ENCODE measurements around the gene RBM18. TPM values are rescaled to one million over a fixed set of nuclear protein-coding genes. Genes with fewer than 3 reads are reported as not detected.

The RBM18 gene, protein sequence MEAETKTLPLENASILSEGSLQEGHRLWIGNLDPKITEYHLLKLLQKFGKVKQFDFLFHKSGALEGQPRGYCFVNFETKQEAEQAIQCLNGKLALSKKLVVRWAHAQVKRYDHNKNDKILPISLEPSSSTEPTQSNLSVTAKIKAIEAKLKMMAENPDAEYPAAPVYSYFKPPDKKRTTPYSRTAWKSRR
- total RNA-seq (10 to 100 TPM; 10.0 to 11.8 TPM), polyA plus RNA-seq (ENCODE audit: insufficient read depth, low read depth, low replicate concordance) (22.1 TPM)
- long read RNA-seq, donor 1, full-length matches to known transcripts = 21 of 21 reads
- long read RNA-seq, donor 1, partial matches to known transcripts = 0 of 21 reads
- long read RNA-seq, donor 1, other reads (novel, unspliced or antisense) = 0 of 21 reads
- long read RNA-seq, donor 2, full-length matches to known transcripts = 11 of 11 reads
- long read RNA-seq, donor 2, partial matches to known transcripts = 0 of 11 reads
- long read RNA-seq, donor 2, other reads (novel, unspliced or antisense) = 0 of 11 reads

DNA sequence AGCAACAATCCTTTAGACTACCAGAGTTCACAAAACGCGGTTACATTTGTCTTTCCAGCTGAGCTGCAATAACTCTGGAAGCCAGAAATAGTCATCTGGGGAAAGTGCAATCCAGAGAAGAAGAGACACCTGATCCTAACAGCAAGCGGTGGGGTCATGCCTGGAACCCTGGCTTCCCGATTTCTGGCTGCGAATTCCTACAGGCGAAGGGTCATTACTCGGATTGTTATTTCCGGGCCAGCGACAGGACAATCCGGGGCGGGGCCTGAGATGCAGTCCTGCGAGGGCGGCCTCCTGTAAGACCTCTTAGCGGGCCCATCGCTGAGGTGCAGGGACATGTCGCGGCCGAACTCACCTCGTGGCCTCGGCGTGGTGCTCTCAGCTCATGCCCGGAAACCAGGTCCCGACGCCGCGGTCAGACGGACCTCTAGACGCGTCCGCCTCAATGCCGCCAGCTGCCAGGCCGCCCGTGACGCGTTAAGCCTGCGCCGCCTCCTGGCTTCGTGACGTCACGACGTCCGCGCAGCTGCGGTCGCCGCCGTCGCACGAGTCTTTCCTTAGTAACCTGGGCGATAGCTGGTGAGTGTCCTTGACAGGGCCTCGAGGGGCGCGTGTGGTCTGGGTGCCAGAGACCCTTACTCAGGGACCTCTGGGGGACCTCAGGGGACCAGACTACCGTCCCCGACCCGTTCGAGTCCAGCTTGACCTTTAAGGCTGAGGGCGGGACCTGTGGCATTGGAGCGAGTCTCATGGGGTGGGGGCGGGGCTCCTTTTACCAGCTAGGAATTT, at the start of gene RBM18, which contains the start of gene MRRF:
RBM18 (minus strand) TSS at position 481 of the 789 bp plus-strand sequence. CDS start 3,348 bp downstream, outside the sequence.
MRRF (plus strand) TSS at position 523 of the 789 bp plus-strand sequence. CDS start 6,010 bp downstream, outside the sequence.
- TF ChIP-seq, protein P1, sequence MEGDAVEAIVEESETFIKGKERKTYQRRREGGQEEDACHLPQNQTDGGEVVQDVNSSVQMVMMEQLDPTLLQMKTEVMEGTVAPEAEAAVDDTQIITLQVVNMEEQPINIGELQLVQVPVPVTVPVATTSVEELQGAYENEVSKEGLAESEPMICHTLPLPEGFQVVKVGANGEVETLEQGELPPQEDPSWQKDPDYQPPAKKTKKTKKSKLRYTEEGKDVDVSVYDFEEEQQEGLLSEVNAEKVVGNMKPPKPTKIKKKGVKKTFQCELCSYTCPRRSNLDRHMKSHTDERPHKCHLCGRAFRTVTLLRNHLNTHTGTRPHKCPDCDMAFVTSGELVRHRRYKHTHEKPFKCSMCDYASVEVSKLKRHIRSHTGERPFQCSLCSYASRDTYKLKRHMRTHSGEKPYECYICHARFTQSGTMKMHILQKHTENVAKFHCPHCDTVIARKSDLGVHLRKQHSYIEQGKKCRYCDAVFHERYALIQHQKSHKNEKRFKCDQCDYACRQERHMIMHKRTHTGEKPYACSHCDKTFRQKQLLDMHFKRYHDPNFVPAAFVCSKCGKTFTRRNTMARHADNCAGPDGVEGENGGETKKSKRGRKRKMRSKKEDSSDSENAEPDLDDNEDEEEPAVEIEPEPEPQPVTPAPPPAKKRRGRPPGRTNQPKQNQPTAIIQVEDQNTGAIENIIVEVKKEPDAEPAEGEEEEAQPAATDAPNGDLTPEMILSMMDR (IDR thresholded peaks at IDR 0.05) = peak in 1 of 3 experiments; percentile 18
- peak; percentile 42 for TF ChIP-seq POLR2A (IDR thresholded peaks at IDR 0.05)
- Histone ChIP-seq H3K4me1 (peaks cover 9% of the 10 kb centered on the region), H3K9me3 (no peaks in the 10 kb centered on the region), H3K27me3 (no peaks in the 10 kb centered on the region), H3K27ac (peak within 1 kb of the TSS; percentile 88 to 91), H3K4me3 (peak within 1 kb of the TSS; percentile 87), H3K36me3 (ENCODE audit: low read depth, missing control alignments) (no peaks in the 10 kb centered on the region)
- intact Hi-C loops (cut with DNase I; ENCODE audit: low total_unique reads) = no loop called here
- peak; percentile 93 for DNase-seq
- 0 to 1% methylated on average over 27 to 56 of the region's 60 CpGs for WGBS, 2 donors

DNA sequence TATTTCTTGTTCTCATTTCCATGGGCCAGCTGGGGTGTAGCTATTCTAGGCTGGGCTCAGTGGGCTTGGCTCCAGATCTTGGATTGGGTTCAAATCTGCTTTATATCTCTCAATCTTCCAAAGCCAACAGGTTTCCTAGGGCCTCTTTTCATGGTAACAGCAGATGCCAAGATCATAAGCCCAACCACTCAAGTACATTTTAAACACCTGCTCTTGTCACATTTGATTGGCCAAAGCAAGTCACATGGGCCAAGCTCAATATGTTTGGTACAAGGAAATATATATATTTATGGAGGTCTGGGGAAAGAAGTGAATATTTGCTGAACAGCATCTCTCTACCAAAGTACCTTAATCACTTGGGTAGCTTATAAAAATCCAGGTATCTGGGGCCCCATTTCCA, 49.5 kb upstream of the RBM18 start:
- no peak for TF ChIP-seq POLR2A (IDR thresholded peaks at IDR 0.05)
- TF ChIP-seq, protein P1 (IDR thresholded peaks at IDR 0.05) = no peak
- no peak for DNase-seq
- Histone ChIP-seq H3K4me1 (no peaks in the 10 kb centered on the region), H3K9me3 (no peaks in the 10 kb centered on the region), H3K27me3 (no peaks in the 10 kb centered on the region), H3K36me3 (ENCODE audit: low read depth, missing control alignments) (no peaks in the 10 kb centered on the region), H3K4me3 (no peak overlapping the region), H3K27ac (no peak overlapping the region)
- intact Hi-C loops (cut with DNase I; ENCODE audit: low total_unique reads) = no loop called here

- DNase-seq = no peak
- Histone ChIP-seq H3K4me1 (no peaks in the 10 kb centered on the region), H3K4me3 (no peak overlapping the region), H3K27ac (no peak overlapping the region), H3K36me3 (ENCODE audit: low read depth, missing control alignments) (no peaks in the 10 kb centered on the region), H3K27me3 (no peaks in the 10 kb centered on the region), H3K9me3 (no peaks in the 10 kb centered on the region)
- WGBS, 2 donors = 89 to 94% methylated on average over 2 of the region's 2 CpGs
- intact Hi-C loops (cut with DNase I; ENCODE audit: low total_unique reads) = no loop called here
- TF ChIP-seq POLR2A (IDR thresholded peaks at IDR 0.05) = no peak
- TF ChIP-seq, protein P1 (IDR thresholded peaks at IDR 0.05) = no peak
These were observed 45.2 kb upstream of the RBM18 start for GRCh38 chr9:122309861-122310260.

- intact Hi-C loops (cut with DNase I; ENCODE audit: low total_unique reads) = no loop called here
- DNase-seq = no peak
- Histone ChIP-seq H3K4me1 (no peaks in the 10 kb centered on the region), H3K27me3 (no peaks in the 10 kb centered on the region), H3K27ac (no peak overlapping the region), H3K4me3 (no peak overlapping the region), H3K9me3 (no peaks in the 10 kb centered on the region), H3K36me3 (ENCODE audit: low read depth, missing control alignments) (no peaks in the 10 kb centered on the region)
- TF ChIP-seq, protein P1 (IDR thresholded peaks at IDR 0.05) = no peak
- no peak for TF ChIP-seq POLR2A (IDR thresholded peaks at IDR 0.05)
- WGBS, 2 donors = 79 to 100% methylated on average over 1 of the region's 1 CpG
These were observed 43.3 kb upstream of the RBM18 start for GRCh38 chr9:122307925-122308324.

Measured in testis (tissue), 5 donors.